Rectal smooth muscle tissue (tissue), 1 donor: Measurements from ENCODE around the gene COMP.

Experiments used
- H3K27ac ChIP-seq: one replicate; pipeline ENCODE4 v1.7.0; 2013; ENCODE audit warnings: low read depth, low read length, inconsistent platforms
- H3K27me3 ChIP-seq: one replicate; pipeline ENCODE4 v1.7.0; 2013; ENCODE audit warnings: low read length; ENCODE audit not compliant: control insufficient read depth, insufficient read depth
- H3K36me3 ChIP-seq: one replicate; pipeline ENCODE4 v1.7.0; 2013; ENCODE audit warnings: low read length; ENCODE audit not compliant: control insufficient read depth, insufficient read depth
- H3K4me1 ChIP-seq: one replicate; pipeline ENCODE4 v1.7.0; 2013; ENCODE audit warnings: low read length; ENCODE audit not compliant: control insufficient read depth, insufficient read depth
- H3K4me3 ChIP-seq: one replicate; pipeline ENCODE4 v1.7.0; 2013; ENCODE audit warnings: low read length
- H3K9ac ChIP-seq: one replicate; pipeline ENCODE4 v1.7.0; 2013; ENCODE audit warnings: low read length

The COMP gene

DNA sequence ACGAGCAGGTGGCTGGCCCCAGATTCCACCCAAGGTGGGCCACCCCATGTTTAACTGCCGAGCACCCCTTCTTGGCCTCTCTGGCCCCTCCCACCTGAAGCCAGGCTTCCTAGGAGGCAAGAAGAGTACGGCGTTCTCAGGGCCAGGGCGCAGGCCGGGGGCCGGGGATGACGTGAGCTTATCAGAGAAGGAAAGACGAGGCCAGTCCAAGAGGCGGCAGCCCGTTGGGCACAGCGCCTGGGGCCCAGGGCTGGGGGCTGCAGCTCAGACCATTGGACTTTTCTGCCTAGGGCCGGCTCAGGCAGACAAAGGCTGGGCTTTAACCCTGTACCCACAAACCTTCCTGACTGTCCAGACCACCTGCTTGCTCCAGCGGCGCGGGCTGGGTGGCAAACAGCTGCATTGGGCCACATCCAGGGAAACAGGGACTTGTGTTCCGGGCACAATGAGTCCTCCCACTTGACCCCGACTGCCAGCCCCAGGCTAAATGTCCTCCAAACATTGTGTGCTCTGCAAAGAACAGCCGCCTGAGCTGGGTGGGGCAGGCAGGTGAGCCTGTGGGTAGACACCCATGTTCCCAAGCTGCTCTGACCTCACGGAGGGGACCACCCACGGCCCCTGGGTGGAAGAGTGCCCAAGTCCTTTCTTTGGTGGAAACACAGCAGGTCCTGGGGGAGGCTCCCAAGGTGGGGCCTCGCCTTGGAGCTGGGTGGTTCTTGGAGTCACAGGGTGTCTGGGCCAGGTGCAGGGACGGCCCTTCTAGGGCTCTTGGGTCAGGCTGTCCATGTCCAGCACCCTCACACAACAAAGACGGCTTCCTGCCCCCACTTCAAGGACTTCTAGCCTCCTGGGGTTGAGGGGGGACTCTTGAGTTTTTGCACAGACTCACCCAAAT lies 21.9 kb downstream of the COMP start:
- H3K4me3 ChIP-seq = no peak overlapping the region
- H3K36me3 ChIP-seq = no peaks in the 10 kb centered on the region
- H3K4me1 ChIP-seq = no peaks in the 10 kb centered on the region
- H3K27ac ChIP-seq = no peak overlapping the region
- H3K9ac ChIP-seq = no peak overlapping the region
- H3K27me3 ChIP-seq = no peaks in the 10 kb centered on the region

DNA sequence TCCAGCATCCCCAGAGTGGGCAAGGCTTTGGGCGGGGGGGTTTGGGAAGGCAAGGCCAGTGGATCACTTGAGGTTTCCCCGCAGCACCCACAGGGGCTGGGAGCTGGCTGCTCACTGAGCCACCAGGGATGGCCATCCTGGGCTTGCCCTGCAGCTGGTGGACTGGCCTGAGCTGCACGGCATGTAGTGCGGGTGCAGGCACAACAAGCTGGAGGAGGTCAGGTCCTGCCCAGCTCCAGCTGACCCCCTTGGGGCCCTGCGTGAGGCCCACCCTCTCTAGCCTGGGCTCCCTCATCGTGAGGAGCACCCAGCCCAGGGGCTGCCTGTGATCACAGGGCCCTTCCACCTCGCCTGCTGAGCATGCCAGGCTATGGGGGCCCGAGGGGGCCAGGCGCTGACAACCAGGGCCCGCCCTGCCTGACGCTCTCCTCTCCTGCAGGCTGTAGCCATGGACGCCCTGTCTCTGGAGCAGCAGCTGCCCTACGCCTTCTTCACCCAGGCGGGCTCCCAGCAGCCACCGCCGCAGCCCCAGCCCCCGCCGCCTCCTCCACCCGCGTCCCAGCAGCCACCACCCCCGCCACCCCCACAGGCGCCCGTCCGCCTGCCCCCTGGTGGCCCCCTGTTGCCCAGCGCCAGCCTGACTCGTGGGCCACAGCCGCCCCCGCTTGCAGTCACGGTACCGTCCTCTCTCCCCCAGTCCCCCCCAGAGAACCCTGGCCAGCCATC lies 22.9 kb downstream of the COMP start:
- Histone ChIP-seq H3K4me1 (no peaks in the 10 kb centered on the region), H3K9ac (no peak overlapping the region), H3K27ac (no peak overlapping the region), H3K27me3 (no peaks in the 10 kb centered on the region), H3K36me3 (no peaks in the 10 kb centered on the region), H3K4me3 (no peak overlapping the region)

DNA sequence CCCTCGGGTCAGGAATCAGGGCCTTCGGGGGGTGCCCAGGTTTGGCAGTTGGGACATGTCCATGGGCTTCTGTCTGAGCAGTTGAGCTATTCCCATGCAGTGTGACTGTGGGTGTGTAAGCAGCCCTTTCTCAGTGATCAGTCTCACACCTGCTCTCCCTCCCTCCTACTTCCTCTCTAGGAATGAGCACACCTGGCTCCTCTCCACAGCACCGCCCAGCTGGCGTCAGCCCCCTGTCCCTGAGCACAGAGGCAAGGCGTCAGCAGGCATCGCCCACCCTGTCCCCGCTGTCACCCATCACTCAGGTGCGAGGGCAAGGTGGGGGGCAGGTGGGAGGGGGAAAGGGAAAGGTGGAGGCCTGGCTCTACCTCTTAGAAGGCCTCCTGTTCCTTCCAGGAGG lies 25.9 kb downstream of the COMP start:
- no peaks in the 10 kb centered on the region for H3K27me3 ChIP-seq
- peaks cover 16% of the 10 kb centered on the region for H3K4me1 ChIP-seq
- no peak overlapping the region for H3K27ac ChIP-seq
- no peaks in the 10 kb centered on the region for H3K36me3 ChIP-seq
- no peak overlapping the region for H3K9ac ChIP-seq
- no peak overlapping the region for H3K4me3 ChIP-seq

DNA sequence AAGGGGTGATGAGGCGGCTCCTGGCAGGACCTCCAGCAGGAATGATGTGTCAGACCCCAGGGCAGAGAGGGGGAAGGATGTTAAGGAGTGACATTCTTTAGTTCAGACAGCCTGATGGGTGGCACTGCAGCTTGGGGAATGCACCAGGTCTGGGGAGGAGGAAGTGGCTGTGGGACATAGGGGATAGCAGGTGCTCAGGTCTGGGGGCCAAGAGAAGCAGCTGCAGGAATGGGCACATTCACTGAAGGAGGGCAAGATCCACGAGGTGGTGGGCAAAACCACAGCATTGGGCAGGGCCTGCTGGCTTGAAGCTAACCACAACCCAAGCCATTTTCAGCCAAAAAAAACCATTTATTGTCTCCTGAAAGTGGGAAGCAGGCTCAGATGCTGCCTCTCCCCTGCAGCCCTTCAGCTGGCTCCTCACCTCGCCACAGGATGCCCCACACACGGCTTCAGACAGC lies 26.5 kb downstream of the COMP start:
- no peaks in the 10 kb centered on the region for H3K36me3 ChIP-seq
- H3K9ac ChIP-seq = no peak overlapping the region
- no peak overlapping the region for H3K27ac ChIP-seq
- H3K27me3 ChIP-seq = no peaks in the 10 kb centered on the region
- peaks cover 16% of the 10 kb centered on the region for H3K4me1 ChIP-seq
- no peak overlapping the region for H3K4me3 ChIP-seq

DNA sequence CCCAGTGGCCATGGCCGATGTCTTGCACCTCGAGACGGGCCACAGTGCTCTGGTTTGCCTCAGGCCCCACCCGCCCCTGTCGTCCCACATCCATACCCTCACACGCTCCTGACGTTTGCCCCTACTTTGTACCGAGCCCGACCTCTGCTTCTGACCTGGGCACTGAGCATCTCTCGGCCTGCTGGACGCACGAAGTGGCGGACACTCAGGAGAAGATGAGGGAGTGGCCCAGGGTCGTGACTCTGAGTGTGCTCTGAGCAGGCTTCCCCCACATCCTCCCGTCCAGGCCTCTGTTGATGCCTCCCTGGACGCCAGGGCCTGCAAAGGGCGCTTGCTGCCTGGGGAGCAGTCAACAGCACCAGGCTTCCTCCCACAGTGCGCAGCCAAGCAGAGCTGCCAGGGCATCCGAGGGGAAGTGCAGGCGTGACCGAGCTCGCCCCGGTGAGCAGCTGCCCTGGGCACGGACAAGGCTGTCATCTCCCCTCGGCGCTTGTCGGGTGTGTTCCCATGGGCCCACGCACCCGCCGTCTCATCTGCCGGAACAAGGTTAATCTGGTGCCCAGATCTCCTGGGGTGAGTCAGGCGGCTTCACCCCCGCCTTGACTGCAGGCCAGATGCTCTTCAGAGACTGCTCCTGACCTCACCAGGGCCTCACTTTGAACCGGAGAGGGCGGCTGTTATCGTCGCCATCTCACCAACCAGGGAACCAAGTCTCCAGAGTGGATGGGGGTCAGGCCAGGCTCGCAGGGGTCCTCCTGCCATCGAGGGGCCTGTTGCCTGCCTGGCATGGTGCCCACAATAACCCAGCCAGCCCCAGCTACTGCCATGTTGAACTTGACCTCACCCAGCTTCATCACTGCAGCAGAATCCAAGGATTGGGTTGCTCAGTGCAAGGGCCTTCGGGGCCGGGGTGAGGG lies 27.2 kb downstream of the COMP start:
- H3K4me1 ChIP-seq = peaks cover 16% of the 10 kb centered on the region
- H3K27me3 ChIP-seq = no peaks in the 10 kb centered on the region
- no peak overlapping the region for H3K4me3 ChIP-seq
- H3K36me3 ChIP-seq = no peaks in the 10 kb centered on the region
- H3K9ac ChIP-seq = no peak overlapping the region
- H3K27ac ChIP-seq = no peak overlapping the region

DNA sequence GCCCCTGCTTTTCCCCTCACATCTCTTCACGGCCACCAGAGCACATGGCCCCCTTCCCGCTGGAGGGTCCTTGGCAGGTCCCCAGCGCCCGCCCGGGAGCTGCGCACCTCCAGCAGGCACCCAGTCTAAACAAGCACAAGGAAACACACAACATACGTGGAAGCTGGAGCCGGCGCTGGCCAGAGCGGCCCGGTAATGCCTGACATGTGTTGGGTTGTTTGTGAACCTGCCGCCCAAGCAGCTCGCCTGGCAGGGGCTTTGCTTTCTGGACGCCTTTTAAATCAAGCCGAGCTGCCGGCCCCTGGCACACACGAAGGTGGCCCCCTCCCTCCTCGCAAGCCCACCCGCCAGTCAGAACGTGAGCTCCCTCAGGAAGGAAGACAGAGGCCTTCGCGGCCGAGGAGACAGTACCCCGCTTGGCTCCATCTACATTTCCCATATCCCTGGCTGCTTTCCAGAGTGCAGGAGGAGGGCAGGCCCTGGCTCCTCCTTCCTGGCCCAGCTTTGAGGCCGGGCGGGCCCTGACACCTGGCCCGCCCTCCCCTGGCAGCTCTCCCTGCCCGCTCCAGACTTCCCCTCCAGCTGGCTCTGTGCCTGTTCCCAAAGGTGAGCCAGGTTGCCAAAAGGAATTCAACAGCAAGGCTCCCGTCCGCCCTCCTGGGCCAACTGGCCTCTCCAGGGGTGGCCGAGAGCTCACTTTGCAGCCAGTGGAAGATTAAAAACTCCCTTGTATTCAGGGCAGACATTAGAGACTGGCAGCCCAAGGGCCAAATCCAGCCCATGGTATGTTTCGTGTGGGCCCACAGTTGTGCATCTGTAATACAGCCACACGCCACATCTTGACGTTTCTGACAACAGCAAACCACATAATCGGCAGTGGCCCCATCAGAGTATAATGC lies 28.7 kb downstream of the COMP start:
- no peak overlapping the region for H3K9ac ChIP-seq
- peak overlapping the region; percentile 75 for H3K27ac ChIP-seq

DNA sequence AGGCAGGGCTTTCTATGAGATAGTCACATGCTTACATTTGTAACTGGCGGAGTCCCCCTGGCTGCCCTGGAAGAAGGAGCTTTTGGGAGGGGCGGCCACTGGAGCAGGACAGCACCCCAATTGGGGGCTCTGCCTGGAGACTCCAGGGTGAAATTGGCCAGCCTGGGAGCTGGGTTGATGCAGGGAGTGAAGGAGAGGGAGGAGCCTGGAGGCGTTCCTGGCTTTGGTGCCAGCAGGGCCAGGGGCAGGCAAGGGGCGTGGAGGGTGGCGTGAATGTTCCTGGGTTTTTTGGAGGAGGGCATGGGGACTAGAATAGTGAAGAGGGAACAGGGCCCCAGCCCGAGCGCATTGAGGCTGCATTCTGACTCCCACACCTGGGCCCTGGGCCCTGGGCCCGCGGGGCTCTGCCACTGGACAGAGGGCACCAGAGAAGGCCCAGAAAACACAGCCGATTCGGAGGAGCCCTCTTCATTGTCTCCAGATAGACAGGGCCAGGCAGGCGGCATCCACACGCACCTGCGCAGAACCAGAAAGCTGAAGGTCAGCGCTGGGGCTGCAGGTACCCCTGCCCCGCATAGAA lies 29.5 kb downstream of the COMP start:
- Histone ChIP-seq H3K4me3 (no peak overlapping the region), H3K27ac (peak overlapping the region; percentile 75), H3K36me3 (no peaks in the 10 kb centered on the region), H3K4me1 (peaks cover 16% of the 10 kb centered on the region), H3K27me3 (no peaks in the 10 kb centered on the region), H3K9ac (no peak overlapping the region)

More for the DNA sequence above, 28.7 kb downstream of the COMP start:
- no peaks in the 10 kb centered on the region for H3K36me3 ChIP-seq
- peaks cover 16% of the 10 kb centered on the region for H3K4me1 ChIP-seq
- peak overlapping the region; percentile 25 for H3K4me3 ChIP-seq
- no peaks in the 10 kb centered on the region for H3K27me3 ChIP-seq

DNA sequence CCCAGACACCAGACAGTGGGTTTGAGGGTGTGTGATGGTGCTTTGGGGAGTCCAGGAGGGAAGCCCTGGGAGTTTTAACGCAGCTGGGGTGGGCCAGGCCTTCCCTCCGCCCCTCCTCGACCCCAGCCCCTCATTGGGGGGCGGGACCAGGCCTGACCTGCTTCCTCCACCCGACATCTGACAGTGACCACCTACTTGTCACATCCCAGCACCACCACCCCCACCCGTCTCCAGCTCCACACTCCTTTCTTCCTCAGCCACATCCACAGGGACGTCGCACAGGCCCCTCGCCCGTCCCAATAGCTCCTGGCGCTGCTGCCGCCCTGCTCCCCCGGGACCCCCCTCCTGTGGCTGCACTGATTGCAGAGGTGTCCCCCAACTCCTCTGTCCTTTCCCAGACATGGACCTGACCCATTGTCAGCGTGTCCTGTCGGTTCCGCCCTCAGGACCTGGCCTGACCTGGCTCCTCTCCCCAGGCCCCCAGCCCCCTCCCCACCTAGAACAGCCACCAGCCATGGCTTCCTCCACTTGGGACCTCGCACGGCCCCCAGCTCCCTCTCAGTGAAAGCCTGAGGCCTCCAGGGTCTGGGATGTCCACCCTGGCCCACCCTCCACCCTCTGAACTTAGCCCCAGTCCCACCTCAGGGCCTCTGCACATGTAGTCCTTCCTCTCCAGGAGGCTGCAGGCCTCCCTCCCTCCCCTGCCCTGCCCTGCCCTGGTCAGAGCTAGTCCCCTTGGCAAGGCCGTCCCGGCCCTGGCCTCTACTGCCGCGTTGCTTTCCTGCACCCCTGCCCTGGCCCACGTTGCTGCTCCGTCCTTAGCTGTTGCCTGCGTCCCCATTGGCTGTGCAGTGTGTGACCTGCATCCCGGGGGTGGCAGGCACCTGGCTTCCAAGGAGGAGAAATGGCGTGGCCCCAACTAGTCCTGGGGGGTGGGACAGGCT lies 30.4 kb downstream of the COMP start:
- no peak overlapping the region for H3K4me3 ChIP-seq
- H3K36me3 ChIP-seq = no peaks in the 10 kb centered on the region
- no peak overlapping the region for H3K27ac ChIP-seq
- H3K9ac ChIP-seq = no peak overlapping the region
- no peaks in the 10 kb centered on the region for H3K27me3 ChIP-seq
- H3K4me1 ChIP-seq = peaks cover 16% of the 10 kb centered on the region

DNA sequence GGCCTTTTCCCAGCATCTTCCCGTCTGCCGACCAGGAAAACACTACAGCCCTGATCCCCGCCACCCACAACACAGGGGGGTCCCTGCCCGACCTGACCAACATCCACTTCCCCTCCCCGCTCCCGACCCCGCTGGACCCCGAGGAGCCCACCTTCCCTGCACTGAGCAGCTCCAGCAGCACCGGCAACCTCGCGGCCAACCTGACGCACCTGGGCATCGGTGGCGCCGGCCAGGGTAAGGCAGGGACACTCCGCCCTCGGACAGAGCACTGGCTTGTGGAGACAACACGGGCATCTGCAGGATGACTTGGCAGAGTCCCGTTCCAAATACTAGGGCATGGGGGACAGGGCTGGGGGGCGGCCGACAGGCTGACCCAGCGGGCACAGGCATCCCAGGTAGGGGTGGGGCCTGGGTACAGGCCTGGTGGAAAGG lies 31.1 kb downstream of the COMP start:
- Histone ChIP-seq H3K4me3 (no peak overlapping the region), H3K9ac (no peak overlapping the region), H3K36me3 (no peaks in the 10 kb centered on the region), H3K27ac (no peak overlapping the region), H3K4me1 (peaks cover 16% of the 10 kb centered on the region), H3K27me3 (no peaks in the 10 kb centered on the region)

DNA sequence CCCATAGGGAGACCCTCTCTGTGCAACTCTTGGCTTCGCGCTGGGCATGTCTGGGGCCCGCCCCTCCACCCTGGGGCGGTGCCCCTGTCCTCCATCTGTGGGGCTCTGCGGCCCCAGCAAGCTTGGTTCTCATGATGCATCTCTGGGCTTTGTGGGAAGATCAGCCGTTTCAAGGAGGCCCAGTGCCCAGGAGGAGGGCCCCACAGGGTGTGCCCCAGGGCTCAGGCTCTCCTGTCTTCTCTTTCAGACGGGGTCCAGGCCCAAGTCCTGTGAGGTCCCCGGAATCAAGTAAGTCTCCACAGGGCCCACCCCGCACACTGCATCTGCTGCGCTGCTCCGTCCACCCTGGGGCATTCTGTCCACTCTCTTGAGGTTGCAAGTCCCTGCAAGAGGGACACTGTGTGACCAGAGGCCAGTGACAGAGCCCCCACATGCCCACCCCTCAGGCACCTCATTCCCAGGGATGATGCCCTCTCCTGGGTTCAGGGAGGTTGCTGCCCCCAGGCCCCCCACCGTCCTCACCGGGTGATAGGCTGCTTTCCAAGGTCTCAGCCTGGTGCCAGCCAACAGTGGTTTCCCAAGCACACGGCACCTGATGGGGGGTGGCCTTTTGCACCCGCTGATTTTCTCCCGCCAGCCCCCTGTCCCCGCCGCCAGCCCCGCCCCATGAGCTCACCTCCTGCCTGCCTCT lies 31.7 kb downstream of the COMP start:
- H3K4me3 ChIP-seq = no peak overlapping the region
- H3K27me3 ChIP-seq = no peaks in the 10 kb centered on the region
- H3K36me3 ChIP-seq = no peaks in the 10 kb centered on the region
- H3K27ac ChIP-seq = no peak overlapping the region
- no peak overlapping the region for H3K9ac ChIP-seq
- H3K4me1 ChIP-seq = peaks cover 16% of the 10 kb centered on the region
